ENCODE results near the gene SMC3.

Gene SMC3

DNA sequence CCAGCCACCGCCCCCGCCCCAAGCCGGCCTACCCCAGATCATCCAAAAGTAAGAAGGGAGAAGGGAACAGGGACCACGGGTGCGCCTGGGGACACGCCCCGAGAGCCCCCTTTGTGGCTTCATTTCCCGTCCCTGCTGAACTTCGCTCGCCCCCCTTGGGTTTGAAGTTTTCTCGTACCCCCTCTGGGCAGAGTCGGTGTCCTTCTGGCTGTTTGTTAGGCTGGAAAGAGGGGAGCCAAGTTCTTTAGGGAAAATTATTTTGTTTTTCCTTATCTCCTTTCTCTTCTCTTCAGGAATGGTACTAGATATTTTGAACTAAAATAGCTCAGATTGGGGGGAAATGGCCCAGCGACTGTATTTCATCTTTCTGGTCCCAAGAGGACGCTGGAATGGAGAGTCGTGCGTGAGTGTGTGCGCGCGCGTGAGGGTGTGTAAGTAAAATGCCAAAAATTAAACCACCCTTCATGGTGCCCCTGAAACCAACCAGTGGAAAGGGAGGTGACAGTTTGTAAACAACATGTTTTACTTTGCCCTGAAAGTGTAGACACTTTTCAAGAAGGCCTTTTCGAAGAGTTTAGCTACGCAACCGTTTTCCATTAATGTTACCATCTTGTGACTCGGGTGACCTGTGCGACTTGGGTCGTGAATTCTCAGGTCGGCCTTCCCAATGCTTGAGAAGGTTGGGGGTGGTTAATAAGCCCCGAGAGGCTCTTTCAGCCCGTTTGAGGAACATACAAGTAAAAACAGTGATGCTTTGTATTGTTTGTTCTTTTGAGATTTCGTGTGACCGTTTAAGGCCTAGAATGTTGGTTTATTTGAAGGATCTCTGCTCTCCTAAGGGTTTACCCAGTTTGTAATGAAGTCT lies 77.3 kb downstream of the SMC3 start:
- no peak for DNase-seq (ENCODE audit: low read depth, low spot score)

DNA sequence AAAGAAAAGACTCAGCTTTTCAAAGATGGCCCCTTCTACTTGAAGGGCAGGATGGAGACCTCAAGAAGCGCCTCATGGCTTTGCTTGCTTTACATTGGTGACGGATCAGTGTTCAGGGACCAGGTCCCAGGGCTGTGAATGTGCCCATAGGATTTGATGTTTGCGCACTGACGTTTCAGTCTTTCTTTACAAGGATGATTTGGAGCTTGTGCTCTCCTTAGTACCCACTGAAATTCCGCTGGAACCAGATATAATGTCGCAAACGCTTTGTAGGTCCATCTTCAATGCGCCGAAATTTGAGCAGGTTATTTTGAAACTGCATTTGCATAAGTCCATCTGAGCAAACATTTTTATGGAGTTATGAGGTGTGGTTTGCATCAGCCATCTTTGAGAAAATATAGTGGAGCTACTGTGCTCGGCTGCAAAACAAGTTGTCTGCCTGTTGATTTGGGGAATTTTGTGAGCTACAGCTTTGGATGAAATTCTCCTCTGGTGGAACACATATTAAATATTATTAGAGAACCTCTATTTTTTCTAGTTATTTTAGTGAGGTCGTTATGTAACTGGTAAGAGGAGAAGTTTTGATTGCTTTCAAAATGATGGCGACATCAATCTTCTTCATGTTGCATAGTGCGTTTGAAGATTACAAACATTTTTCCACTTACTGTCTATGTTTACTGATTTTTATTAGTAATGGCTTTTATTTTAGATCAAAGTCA lies 79.1 kb downstream of the SMC3 start:
- DNase-seq (ENCODE audit: low read depth, low spot score): no peak

GRCh38 chr10:110647136-110647430 lies 79.6 kb downstream of the SMC3 start:
- DNase-seq (ENCODE audit: low read depth, low spot score): no peak

DNA sequence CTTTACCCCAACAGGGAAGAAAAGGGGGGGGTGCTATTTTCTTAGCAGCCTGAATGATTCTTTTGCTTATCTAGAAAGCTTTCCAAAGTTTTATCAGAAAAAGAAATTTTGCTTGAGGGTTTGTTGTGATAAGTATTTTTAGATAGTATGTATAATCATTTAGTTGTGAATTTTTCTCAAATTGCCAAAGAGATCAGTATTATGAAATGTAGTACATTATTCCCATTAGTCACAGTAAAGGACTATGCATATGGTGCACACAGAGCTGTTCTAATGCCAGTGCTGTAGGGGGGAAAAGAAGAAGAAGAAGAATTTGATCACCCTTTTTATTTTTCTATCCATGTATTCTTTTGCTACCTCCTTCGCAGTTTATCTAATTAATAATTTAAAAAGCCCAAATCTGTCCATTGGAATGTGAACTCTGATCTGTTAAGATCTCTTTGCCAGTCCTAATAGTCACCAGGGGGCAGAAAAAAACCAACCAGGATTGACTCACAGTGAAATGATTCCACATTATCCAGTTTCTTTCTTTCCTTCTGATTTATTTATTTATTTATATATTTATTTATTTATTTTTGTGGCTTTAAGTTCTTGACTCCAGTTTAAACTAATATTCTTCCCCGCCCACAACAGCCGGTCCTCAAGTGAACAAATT lies 81.3 kb downstream of the SMC3 start:
- DNase-seq (ENCODE audit: low read depth, low spot score): no peak

DNA sequence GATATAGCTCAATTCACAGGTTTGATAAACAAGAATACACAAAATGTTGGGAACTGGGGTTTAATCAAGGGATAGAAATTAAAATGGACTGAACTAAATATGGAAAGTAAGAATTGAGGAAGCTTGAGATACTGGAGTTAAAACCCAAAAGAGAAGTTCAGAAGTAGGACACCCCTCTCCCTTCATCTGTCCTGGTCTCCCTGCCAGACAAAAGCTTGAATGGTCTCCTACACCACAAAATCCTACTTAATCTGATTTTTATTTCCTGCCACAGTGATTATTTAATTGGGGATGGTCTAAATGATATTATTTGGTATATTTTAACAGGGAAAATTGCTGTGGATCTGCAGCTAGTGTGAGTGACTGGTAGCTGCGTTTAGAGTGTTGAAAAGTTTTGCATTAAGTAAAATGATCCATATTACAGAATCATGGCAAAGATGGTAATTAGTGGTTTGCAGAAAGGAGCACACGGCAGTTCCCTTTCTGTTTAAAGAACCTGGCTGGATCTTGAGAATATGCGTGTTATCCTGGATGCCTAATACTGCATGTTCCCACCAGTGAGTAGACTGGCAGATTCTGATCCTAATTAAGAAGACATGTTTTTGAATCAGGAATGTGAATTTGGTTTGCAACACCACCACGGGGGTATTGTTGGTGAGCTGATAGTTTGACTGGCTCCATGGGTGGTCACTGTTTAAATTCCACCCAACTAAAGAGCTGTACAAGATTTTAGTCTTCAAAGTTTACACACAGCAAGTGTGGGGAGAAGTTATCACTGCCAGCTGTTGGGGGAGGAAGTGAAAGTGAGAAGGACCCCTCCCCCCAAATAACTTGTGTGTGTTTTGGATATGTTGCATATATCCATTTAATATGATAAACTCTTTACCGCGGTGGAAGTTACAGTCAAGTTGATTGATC lies 82.1 kb downstream of the SMC3 start:
- no peak for DNase-seq (ENCODE audit: low read depth, low spot score)

- no peak for DNase-seq (ENCODE audit: low read depth, low spot score)
Observed at GRCh38 chr10:110650265-110650668, 82.8 kb downstream of the SMC3 start.

DNA sequence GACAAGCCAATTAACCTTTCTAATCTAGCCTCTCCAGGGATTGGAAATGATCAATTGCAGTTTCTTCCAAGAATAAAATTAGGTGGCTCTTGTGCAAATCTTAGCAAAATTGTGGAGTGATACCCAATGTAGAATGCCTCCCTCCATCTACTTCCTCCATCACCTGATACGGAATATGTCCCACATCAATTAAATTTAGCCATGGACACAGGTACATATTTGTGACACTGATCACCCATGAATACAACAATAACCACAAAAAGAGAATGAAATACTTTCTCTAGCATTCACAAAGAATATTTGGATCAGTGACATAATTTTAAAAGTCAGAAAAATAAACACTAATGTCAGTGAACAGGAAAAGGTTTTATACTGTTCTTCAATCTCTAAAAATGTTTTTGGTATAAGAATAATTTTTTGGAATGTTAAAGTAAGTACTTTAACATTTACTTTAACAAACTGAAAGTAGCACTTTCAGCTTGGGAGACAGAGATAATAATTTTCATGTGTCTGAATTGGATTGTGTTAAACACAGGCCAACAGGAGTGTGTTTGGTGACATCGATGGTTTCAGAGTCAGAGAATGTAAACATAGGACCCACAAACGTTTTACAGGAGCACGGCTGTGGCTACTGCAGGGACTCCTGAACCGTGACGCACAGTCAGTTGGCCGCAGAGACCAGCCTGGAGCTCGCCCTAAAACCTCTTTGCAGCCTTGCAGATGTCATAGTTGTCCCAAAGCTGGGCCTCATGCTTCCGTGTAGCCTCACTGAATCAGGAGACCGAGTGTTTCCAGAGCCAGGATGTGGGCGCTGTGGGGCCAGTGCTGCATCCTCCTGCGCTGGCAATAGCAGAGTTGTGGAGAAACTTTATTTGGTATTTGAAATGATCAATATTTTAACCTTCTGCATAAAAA lies 83.8 kb downstream of the SMC3 start:
- no peak for DNase-seq (ENCODE audit: low read depth, low spot score)

GRCh38 chr10:110652475-110653118 lies 85.1 kb downstream of the SMC3 start:
- DNase-seq (ENCODE audit: low read depth, low spot score): no peak
